Upper lobe of right lung (tissue), 1 donor: Measurements from ENCODE around the gene TTL. TPM values are rescaled to one million over a fixed set of nuclear protein-coding genes. Genes with fewer than 3 reads are reported as not detected.
A peak's percentile ranks its signal among the peaks of the same experiment; 100 is the strongest.

ENCODE experiments used
- ATAC-seq: fragments of 200-7000 bp; cut with Tn5 transposase; one replicate; pipeline ENCODE4 v1.9.1; 2020; ENCODE audit warnings: mild to moderate bottlenecking, moderate library complexity
- DNase-seq: peaks from one replicate; pipeline ENCODE4 v3.0.0-alpha.2; 2020
- H3K27ac ChIP-seq: fragments of 200-600 bp; one replicate; pipeline ENCODE4 v1.8.0; 2022
- H3K27me3 ChIP-seq: fragments of 200-600 bp; one replicate; pipeline ENCODE4 v1.8.0; 2022; ENCODE audit warnings: mild to moderate bottlenecking
- H3K36me3 ChIP-seq: fragments of 200-600 bp; one replicate; pipeline ENCODE4 v1.8.0; 2022
- H3K4me1 ChIP-seq: fragments of 200-600 bp; one replicate; pipeline ENCODE4 v1.8.0; 2022
- H3K4me3 ChIP-seq: fragments of 200-600 bp; one replicate; pipeline ENCODE4 v1.8.0; 2022; ENCODE audit warnings: mild to moderate bottlenecking
- H3K9me3 ChIP-seq: fragments of 200-600 bp; one replicate; pipeline ENCODE4 v1.8.0; 2022
- intact Hi-C: fragments of 100-400 bp; cut with DNase I; formaldehyde crosslinking; loops from one replicate; pipeline ENCODE4 v1.11.0; 2022
- total RNA-seq: library from RNA; stranded (reverse); fragmentation: NEBNext Ultra II Directional; extraction: Animal tissue kit (Norgen Biotek cat#: 25700); gene quantifications from one replicate; pipeline ENCODE4 v1.2.1, GENCODE V29; 2021
- TF ChIP-seq, protein P1 (sequence below): fragments of 200-600 bp; IDR thresholded peaks from one replicate; pipeline ENCODE4 v1.8.0; 2022; ENCODE audit warnings: antibody characterized with exemption
- donor health status: DM: no; HTN: yes; CAD: no; lungs with severe emphysema.

The TTL gene
- total RNA-seq, 1 donor from 2014 or later: 45.4 TPM

DNA sequence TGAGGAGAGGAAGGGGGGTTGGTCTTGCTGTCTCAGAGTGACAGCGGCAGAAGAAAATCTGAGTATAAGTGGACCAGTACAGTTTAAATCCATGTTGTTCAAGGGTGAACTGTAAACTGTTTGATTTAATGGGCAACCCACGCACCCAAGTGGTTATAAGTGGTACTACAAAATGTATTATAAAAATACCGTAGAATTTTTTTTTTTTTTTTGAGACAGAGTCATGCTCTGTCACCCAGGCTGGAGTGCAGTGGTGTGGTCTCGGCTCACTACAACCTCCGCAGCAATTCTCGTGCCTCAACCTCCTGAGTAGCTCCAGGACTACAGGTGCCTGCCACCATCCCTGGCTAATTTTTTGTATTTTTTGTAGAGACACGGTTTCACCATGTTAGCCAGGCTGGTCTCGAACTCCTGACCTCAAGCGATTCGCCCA lies 100.4 kb downstream of the TTL start:
- DNase-seq (no peak), ATAC-seq (peak; percentile 20)
- Histone ChIP-seq H3K4me1 (peaks cover 10% of the 10 kb centered on the region), H3K4me3 (no peak overlapping the region), H3K9me3 (no peaks in the 10 kb centered on the region), H3K27me3 (no peaks in the 10 kb centered on the region), H3K27ac (no peak overlapping the region), H3K36me3 (no peaks in the 10 kb centered on the region)
- TF ChIP-seq, protein P1, sequence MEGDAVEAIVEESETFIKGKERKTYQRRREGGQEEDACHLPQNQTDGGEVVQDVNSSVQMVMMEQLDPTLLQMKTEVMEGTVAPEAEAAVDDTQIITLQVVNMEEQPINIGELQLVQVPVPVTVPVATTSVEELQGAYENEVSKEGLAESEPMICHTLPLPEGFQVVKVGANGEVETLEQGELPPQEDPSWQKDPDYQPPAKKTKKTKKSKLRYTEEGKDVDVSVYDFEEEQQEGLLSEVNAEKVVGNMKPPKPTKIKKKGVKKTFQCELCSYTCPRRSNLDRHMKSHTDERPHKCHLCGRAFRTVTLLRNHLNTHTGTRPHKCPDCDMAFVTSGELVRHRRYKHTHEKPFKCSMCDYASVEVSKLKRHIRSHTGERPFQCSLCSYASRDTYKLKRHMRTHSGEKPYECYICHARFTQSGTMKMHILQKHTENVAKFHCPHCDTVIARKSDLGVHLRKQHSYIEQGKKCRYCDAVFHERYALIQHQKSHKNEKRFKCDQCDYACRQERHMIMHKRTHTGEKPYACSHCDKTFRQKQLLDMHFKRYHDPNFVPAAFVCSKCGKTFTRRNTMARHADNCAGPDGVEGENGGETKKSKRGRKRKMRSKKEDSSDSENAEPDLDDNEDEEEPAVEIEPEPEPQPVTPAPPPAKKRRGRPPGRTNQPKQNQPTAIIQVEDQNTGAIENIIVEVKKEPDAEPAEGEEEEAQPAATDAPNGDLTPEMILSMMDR: peak; percentile 63
- intact Hi-C loops: loop anchor here (5.0 kb wide), 1 partner anchor 95 kb away; no protein-coding TSS in a partner anchor

DNA sequence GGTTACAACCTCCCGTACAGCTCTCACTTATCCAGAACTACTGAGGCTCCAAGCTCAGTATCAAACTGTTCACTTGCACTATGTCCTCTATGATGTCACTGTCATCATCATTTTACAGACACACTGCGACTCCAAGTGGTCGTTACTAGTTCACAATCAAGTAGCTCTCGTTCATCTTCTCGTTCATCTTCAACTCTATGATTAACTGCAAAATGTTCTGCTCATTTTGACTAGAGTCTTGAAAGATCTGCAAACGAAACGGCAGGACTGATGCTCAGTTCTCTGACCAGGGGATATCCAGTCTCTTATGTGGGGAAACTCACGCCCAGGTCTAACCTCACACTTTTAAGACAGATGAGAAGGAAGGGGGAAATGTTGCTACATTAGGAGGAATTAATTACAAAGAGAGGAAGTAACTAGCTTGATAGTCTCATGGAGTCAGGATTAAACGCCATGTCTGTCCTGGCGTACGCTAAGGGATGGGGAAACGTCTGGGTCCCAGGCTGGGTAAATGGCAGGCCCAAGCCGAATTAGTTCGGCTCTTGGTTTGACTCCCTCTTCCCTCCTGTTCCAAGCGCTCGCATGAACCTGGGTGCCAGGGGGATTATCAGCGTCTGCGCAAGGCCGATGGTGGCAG lies 101.7 kb downstream of the TTL start:
- H3K27ac ChIP-seq: peak overlapping the region; percentile 92
- peaks cover under 1% of the 10 kb centered on the region for H3K36me3 ChIP-seq
- no peaks in the 10 kb centered on the region for H3K9me3 ChIP-seq
- H3K4me1 ChIP-seq: peaks cover 10% of the 10 kb centered on the region
- H3K4me3 ChIP-seq: peak overlapping the region; percentile 72
- DNase-seq (no peak), ATAC-seq (no peak)
- intact Hi-C loops: loop anchor here (5.0 kb wide), 1 partner anchor 96 kb away; no protein-coding TSS in a partner anchor
- TF ChIP-seq, protein P1: no peak
- H3K27me3 ChIP-seq: no peaks in the 10 kb centered on the region

- intact Hi-C loops: loop anchor here (5.0 kb wide), 1 partner anchor 97 kb away; no protein-coding TSS in a partner anchor
- Histone ChIP-seq H3K4me1 (peaks cover 10% of the 10 kb centered on the region), H3K36me3 (peaks cover 7% of the 10 kb centered on the region), H3K27me3 (no peaks in the 10 kb centered on the region), H3K9me3 (no peaks in the 10 kb centered on the region), H3K4me3 (peak within 1 kb of the TSS; percentile 72), H3K27ac (peak within 1 kb of the TSS; percentile 92)
- TF ChIP-seq, protein P1: peak; percentile 21
- DNase-seq (peak; percentile 97), ATAC-seq (peak; percentile 91)
Measured at GRCh38 chr2:112584134-112584890, 102.4 kb downstream of the TTL start, which contains the start of gene CHCHD5. TSS of gene CHCHD5 (plus strand) at chr2:112584609. CDS start at chr2:112584648, 39 bp downstream.

DNA sequence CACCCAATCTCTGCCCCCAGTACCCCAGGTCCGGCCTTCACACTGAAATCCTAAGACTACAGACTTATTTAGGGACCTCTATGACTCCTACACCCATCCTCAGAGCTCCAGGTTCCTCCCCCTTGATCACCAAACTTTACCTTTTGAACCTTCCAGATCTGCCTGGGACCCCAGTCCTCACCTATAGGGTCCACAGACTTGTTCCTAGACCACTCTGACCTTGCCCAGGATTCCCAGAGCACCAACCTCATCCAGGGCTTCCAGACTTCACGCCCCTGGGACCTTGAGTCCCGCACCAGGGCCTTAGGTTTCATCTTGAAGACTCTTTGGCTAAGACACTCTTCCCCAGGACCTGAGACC lies 102.9 kb downstream of the TTL start:
- Histone ChIP-seq H3K27me3 (no peaks in the 10 kb centered on the region), H3K27ac (peak overlapping the region; percentile 92), H3K36me3 (peaks cover 12% of the 10 kb centered on the region), H3K4me3 (peak overlapping the region; percentile 72), H3K9me3 (no peaks in the 10 kb centered on the region), H3K4me1 (peaks cover 10% of the 10 kb centered on the region)
- no peak for ATAC-seq
- no peak for DNase-seq
- TF ChIP-seq, protein P1: no peak
- intact Hi-C loops: loop anchor here (5.0 kb wide), 1 partner anchor 98 kb away; no protein-coding TSS in a partner anchor

DNA sequence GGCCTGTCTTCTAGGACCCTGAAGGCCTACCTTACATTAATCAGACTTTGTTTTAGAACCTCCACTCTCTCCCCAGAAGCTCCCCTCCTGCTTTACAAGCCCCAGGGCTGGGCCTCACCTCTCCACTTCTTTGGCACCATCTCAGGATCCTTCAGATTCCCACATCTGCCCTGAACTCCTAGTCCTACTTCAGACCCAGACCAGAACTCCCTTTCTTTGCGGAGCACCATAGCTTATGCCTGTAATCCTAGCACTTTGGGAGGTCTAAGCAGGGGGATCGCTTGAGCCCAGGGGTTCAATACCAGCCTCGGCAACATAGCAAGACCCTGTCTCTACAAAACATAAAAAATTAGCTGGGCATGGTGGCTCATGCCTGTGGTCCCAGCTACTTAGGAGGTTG lies 103.4 kb downstream of the TTL start:
- DNase-seq (no peak), ATAC-seq (no peak)
- peak overlapping the region; percentile 92 for H3K27ac ChIP-seq
- H3K36me3 ChIP-seq: peaks cover 12% of the 10 kb centered on the region
- H3K4me3 ChIP-seq: peak overlapping the region; percentile 72
- TF ChIP-seq, protein P1: no peak
- intact Hi-C loops: no loop called here
- no peaks in the 10 kb centered on the region for H3K9me3 ChIP-seq
- no peaks in the 10 kb centered on the region for H3K27me3 ChIP-seq
- peaks cover 10% of the 10 kb centered on the region for H3K4me1 ChIP-seq
